CMK (cell line): ENCODE results near the gene CRIP3.
A peak's percentile ranks its signal among the peaks of the same experiment; 100 is the strongest.

Source experiments
- DNase-seq: peaks from one replicate; pipeline ENCODE4 v3.0.0-alpha.2; 2010; ENCODE audit warnings: low read depth

The CRIP3 gene

GRCh38 chr6:43273707-43274106 is 34.9 kb downstream of the CRIP3 start:
- no peak for DNase-seq

- DNase-seq, result no peak
Measured at GRCh38 chr6:43271944-43272343, 36.7 kb downstream of the CRIP3 start.

- no peak for DNase-seq
Measured at GRCh38 chr6:43271103-43271815, 37.4 kb downstream of the CRIP3 start.

GRCh38 chr6:43269273-43270007 is 39.2 kb downstream of the CRIP3 start:
- DNase-seq, result no peak

- no peak for DNase-seq
Measured at GRCh38 chr6:43268782-43269272, 39.8 kb downstream of the CRIP3 start.

GRCh38 chr6:43268355-43268700 is 40.3 kb downstream of the CRIP3 start:
- DNase-seq, result no peak

GRCh38 chr6:43267619-43268354 is 40.8 kb downstream of the CRIP3 start:
- DNase-seq, result no peak

- no peak for DNase-seq
Measured at GRCh38 chr6:43265564-43265963, 43.1 kb downstream of the CRIP3 start.

GRCh38 chr6:43264599-43265145 is 44.0 kb downstream of the CRIP3 start:
- DNase-seq, result no peak

GRCh38 chr6:43263314-43264178 is 45.1 kb downstream of the CRIP3 start:
- peak; percentile 38 for DNase-seq

- DNase-seq, result no peak
Measured at GRCh38 chr6:43262780-43263313, 45.8 kb downstream of the CRIP3 start.

GRCh38 chr6:43262000-43262779 is 46.4 kb downstream of the CRIP3 start:
- DNase-seq, result no peak

- DNase-seq, result no peak
Measured at GRCh38 chr6:43261198-43261597, 47.4 kb downstream of the CRIP3 start.

- DNase-seq, result no peak
Measured at GRCh38 chr6:43260791-43261190, 47.8 kb downstream of the CRIP3 start.

GRCh38 chr6:43258807-43259686 is 49.6 kb downstream of the CRIP3 start:
- no peak for DNase-seq

GRCh38 chr6:43258180-43258579 is 50.4 kb downstream of the CRIP3 start:
- DNase-seq, result no peak

GRCh38 chr6:43257367-43258145 is 51.1 kb downstream of the CRIP3 start:
- DNase-seq, result no peak

GRCh38 chr6:43256670-43257366 is 51.8 kb downstream of the CRIP3 start:
- no peak for DNase-seq
